ENCODE measurements around the gene CHRNA1.

GRCh38 chr2:174805803-174806202 is 41.5 kb upstream of the CHRNA1 start:
- TF ChIP-seq, protein P1, sequence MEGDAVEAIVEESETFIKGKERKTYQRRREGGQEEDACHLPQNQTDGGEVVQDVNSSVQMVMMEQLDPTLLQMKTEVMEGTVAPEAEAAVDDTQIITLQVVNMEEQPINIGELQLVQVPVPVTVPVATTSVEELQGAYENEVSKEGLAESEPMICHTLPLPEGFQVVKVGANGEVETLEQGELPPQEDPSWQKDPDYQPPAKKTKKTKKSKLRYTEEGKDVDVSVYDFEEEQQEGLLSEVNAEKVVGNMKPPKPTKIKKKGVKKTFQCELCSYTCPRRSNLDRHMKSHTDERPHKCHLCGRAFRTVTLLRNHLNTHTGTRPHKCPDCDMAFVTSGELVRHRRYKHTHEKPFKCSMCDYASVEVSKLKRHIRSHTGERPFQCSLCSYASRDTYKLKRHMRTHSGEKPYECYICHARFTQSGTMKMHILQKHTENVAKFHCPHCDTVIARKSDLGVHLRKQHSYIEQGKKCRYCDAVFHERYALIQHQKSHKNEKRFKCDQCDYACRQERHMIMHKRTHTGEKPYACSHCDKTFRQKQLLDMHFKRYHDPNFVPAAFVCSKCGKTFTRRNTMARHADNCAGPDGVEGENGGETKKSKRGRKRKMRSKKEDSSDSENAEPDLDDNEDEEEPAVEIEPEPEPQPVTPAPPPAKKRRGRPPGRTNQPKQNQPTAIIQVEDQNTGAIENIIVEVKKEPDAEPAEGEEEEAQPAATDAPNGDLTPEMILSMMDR (conservative IDR thresholded peaks at IDR 0.05), result no peak
- no peak for TF ChIP-seq EZH2 (IDR thresholded peaks at IDR 0.05; ENCODE audit: low read depth)

Data from PC-9 (cell line).